HG02885 (cell line): ENCODE measurements around the gene SEMA7A.

Experiments
- ATAC-seq: cut with Tn5 transposase; IDR thresholded peaks from one replicate; pipeline ENCODE4 v1.9.1; 2021; ENCODE audit warnings: mild to moderate bottlenecking; ENCODE audit not compliant: unreplicated experiment, poor library complexity

SEMA7A gene

DNA sequence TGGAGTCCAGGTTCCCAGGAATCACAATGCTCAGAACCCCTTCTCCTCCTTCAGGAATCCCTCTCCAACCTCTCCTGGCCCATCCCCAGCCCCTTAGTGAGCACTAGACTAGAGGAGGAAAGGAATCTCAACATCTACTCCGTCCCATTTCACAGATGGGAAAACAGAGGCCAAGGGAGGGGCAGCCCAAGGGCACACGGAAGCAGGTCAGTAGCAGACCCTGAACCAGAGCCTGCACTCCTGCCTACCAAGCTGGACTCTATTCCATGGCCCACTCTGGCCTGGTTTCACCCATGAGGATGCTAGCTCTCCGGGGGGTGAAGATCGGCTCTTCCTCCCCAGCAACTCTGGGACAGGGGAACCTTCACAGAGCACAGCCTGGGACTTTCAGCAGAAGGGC lies 14.3 kb downstream of the SEMA7A start:
- ATAC-seq = no peak

DNA sequence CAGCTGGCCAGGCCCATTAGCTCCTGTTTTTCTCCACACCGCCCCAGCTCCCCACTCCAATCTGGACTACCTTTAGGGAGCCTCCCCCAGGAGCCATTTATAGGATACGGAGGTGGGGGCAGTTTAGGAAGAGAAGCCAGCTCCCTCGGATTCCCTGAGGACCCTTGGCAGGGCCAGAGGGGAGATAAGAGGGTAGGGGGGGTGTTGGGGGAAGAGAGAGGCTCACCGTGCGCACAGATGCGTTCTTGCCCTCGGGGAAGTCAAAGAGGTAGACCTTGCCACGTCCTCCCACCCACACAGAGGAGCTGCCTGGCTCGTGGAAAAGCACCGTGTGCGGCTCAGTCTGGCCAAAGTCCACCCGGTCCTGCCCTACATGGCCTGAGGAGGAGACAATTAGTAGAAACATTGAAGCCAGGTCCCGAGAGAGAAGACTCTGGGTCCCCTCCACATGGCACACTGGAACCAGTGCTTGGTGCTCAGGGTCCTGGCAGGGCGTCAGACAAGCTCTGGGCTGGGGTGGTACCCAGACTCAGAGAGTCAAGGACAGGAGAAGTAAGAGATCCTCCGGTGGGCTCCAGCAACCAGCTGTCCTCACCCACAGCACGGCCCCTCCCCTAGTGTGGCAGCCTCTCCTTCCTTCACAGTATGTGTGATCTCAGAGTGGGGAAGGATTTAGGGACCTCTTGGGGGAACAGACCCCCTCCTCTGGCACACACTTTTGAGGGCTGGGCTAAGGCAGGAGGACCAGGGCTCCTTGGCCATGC lies 15.0 kb downstream of the SEMA7A start:
- no peak for ATAC-seq

DNA sequence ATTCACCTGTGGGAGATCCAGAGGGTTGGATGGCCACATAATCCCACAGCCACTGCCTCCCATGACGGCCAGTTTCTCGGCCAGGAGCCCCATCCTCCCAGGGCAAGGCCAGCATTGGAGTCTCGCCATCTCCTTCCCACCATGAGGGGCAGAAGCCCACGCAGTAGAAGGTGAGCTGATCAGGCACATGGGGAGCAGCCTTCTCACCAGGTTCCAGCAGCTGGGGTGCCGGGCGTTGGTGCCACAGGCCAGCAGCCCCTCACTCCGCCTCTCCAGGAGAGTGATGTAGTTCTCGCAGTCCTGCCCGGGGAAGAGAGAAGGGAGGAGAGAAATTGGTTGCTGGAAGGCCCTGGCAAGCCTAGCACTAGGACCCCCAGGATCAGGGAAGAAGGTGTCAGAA lies 16.1 kb downstream of the SEMA7A start:
- ATAC-seq = no peak

DNA sequence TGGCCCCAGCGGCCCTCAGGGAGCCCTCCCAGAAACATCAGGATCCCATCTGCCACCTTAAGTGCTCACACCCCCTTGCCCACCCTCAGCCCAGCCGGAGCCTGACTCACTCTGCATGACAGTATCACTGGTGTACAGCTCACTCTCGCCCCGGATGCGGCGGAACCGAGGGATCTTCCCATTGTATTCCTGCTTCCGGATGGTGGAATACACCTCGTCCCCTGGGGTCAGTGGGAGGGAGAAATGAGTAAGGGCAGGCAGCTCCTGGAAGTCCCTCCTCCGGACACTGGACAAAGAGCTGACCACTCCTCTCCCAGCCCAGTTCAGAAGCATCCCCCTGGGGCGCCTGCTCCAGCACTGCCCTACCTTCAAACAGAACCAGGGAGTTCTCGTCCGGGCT lies 16.5 kb downstream of the SEMA7A start:
- ATAC-seq = no peak

DNA sequence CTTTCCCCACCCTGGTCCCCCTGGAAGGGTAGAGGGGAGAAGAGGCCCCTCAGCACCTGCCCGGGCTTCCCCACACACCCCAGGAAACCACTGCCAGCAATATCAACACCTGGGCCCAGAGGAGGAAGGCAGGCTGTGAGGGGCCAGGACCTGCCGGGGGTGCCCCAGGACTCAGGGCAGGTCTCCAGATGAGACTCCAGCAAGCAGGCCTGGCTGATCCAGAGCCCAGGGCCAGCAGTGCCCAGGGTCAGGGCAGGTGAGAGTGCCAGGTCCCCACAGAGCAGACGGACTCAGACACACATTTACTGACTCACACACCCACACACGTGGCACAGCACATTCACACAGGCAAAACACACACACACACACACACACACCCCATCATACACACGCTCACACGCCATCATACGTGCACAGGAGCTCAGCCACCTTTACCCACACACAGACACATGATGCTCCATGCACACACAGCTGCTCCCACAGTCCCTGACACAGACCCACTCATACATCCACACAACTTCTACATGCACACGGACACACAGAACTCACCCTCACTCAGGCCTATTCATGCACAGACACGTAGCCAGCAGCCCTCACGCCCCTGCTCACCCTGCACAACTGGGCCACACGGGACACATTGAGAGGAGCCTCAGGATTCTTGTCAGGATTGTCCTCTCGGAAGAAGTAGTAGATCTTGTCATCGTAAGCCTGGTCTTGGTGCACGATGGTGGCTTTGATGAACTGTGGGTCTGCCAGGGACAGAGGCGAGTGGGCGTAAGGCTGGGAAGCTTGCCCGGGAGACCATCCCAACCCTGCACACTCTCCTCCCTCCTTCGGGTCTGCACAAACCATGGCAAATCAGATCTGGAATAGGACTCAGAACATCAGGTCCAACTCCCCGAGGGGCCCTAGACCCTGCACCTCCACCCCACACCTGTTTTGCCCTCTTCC lies 17.5 kb downstream of the SEMA7A start:
- ATAC-seq = no peak

DNA sequence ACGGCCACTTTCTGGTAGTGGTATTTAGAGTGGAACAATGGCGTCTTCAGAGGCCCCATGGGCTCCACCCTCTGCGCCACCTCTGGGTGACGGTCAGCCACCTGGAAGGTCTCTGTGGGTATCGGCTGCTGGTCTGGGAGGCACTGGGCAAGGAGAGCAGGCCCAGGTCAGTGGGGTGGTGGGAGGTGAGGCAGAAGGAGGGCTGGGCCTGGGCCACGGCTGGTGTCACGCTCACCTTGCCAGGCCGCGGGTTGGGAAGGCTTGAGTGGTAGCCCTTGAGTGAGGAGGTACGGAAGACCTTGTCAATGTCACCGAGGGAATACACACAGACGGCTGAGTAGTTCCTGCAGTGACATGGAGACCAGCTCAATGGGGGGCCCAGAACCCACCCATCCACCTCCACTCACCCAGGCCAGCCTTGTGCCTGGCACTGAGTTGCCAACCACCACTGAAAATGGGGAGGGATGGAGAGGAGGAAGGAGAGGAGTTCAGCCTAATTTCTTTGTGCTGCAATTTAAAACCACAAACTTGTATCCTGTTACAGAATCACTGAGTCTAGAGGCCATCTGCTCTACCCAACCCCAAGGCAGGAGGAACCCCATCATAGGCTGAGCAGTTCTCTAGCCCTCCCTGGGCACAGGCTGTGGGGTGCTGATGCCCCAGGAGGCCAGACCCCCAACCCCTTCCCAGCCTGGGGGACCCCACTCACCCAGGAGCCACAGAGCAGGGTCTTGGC lies 19.0 kb downstream of the SEMA7A start:
- ATAC-seq = no peak

DNA sequence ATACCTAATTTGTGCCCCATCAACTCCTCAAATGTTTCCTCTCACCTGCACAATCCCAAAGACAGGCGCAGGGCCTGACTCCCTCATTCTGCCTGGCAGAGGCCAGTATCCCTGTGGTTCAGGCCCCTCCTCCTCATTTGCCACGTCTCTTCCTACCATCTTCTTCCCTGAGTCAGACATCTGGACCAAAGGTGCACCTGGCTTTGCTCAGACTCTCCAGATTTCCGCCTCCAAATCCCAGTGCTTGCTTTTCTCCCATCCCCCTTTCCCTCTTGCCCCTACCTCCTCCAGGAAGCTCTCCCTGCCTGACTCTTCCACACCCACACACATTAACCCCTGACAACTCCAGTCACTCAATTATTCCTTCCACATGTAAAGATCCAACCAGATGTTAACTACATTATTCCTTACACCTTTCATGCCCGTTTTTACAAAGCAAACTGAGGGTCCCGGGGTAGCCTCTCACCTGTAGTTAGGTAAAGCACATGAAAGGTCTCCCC lies 19.6 kb downstream of the SEMA7A start:
- ATAC-seq = no peak

DNA sequence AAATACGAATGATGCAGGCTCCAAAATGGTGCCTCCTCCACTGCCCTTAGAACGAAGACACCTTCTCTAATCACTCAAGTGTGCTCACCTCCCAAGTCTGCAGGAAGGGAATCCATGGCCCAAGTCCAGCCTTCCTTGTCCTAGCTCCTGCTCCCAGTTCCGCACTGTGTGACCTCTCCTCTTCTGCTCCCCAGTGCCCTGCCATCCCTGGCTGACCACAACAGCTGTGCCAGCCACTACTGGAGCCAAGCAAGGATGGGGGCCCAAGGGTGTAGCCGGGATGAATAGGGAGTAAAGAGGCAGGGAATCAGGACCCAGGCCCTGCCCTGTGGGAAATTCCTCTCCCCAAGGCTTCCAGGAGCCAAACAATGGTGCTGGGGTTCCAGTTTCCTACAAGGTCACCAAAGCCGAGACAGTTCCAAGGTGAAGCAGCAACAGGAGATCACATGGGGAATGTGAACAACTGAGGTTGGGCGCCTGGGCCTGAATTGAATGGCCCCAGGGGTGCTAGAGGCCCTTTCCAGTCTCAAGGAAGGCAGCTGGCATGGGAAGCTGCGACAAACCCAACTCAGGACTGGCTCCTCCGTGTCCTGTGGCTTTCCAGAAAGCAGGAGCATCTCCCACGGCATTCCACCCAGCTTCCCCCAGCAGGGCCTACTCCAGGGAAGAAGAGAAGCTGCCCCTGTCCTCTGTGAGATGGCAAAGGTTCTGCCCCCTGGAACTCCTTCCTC lies 20.2 kb downstream of the SEMA7A start:
- no peak for ATAC-seq

DNA sequence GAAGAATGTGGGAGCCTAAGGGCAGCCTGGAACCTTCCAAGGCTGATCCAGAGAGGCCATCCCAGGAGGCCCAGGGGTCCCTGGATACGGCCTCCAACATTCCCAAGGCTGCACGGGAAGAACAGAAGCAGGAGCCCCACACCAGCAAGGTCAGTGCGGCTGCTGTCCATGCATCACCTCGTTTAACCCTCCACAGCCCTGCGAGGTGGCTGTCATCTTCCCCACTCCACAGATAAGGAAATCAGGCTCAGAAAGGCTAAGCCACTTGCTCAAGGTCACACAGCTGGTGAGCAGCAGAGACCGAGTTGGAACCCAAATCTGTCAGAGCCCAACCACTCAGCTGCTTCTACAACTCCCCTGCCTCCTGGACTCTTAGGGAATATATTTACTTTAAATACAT lies 21.6 kb downstream of the SEMA7A start:
- ATAC-seq = no peak

DNA sequence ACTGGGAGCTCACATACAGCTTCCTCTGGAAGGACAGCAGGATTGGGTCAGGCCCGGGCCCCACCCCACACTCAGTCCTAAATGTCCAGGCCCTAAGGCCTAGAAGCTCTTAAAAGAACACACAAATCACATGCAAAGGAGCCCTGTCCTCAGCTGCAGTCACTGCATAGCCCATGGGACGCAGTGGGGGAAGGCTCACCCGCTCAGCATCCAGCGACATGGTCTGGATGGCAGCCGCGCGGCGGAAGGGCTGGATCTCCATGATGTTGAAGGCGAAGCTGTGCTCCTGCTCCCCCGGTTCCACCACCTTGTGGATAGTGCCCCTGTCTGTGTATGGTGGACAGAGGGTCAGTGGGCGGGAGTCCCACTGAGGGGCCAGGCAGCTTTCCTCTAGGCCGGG lies 22.1 kb downstream of the SEMA7A start:
- no peak for ATAC-seq

DNA sequence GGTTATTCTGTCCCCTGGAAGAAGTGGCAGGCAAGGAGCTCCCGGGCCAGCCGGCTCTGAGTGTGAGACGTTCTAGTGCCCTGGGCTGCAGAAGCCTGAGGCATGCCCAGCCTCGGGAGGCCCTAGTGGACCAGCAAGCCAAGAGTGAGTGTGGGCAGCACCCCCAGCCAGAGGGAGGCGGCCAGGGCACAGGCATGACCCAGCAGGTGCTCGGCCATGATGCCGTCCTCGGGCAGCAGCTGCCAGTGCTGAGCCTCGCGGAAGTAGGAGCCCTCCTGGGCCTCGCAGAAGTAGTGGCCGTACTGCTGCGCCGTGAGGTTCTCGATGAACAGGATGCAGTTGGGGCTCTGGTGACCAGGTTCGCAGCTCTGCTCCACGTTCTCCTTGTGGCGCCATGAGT lies 23.3 kb downstream of the SEMA7A start:
- ATAC-seq = no peak

DNA sequence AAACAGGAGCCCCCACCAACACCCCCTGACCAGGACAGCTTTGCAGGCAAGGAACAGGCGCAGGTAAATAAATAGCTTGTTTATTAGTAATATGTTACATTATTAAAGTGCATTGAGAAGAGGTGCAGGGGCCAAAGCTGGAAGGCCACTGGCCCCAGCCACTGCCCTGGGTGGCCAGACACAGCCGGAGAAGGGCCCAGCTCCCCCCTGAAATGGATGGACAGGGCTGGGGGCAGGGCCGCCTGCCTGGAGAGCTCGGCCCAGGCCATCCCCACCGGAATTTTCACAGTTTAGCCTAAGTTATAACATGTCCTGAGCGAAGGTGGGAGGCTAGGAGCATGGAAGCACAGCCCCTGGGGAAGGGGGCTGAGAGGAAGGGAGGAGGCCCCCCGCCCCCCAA lies 24.5 kb downstream of the SEMA7A start:
- no peak for ATAC-seq

DNA sequence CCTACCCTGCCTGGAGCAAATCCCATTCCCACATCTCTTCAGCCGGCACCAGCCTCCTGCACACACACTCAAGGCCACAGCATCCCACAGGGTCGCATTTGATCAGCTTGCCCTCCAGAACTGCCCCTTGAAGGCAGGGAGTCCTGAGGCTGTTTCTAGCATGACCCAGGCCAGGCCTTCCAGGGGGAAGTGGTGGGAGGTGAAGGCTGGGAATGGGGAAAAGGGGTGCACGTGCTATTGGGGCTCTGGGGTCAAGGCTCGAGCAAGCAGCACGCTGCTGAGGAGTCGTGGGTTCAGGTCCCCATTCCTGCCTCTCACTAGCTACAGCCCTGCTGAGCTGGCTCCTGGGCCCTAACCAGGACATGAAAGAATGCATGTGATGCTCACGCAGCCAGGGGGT lies 24.9 kb downstream of the SEMA7A start:
- no peak for ATAC-seq

DNA sequence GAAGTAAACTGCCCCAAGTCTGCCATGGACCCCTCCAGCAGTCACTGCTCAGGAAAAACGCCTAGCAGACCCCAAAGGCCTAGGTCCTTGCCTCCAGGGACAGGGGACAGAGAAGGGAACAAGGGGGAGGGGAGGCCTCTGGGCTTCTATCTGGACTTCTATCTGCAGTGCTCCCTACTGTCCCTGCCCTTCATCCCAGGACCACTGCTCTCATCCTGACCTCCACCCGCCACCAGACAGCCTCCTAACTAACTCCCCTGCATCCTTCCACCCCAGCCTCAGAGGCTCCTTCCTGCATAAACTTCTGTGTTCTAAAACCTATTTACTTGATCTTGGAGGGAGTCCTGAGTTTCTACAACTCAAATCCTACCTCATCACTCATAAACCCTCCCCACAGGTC lies 25.4 kb downstream of the SEMA7A start:
- ATAC-seq = no peak

DNA sequence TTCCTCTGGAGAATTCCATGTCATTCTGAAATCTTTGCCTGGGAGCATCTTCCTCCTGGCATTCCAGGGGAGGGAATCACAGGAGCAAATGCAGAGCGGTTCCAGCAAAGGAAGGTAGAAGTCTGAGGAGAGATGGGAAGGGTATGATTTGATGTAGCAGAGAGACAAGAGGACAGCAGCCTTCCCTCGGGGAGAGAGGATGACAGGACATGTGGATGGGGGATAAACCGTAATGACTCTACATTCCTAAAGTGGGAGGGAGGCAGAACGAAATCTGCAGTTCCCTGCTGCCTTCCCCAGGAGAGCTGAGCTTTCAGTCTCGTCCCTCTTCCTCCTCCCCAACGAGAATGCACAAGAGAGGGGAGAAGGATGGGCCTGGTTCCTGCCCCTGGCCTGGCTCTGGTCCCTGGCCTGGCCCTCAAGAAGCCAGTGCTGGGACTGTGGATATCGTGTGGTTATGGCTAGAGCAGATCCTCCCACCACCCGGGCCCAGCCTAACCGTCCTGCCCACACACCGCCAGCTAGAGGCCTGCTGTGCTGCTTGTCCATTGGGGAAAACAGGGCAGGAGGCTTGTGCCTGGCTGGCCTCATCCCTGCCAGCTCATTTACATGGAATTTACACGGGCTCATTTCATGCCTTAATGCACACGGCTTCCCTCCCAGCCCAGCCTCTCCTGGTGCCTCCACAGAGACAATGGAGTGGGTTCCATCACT lies 26.6 kb downstream of the SEMA7A start:
- no peak for ATAC-seq

DNA sequence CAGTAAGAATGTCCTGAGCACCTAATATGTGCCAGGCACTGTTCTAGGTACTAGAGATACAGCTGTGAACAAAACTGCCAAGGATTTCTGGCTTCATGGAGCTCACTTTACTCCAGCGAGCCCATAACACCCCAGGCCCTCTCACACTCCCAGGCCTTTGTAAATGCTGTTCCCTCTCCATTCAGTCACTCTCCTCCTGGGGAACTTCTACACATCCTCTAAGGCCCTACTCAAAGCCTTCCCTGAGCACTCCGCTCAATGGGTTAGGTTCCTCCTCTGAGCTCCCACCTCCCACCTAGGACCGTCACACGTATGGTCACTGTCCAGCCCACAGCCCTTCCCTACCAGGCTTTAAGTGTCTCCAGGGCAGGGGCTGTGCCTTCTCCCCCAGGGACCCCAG lies 27.2 kb downstream of the SEMA7A start:
- no peak for ATAC-seq

DNA sequence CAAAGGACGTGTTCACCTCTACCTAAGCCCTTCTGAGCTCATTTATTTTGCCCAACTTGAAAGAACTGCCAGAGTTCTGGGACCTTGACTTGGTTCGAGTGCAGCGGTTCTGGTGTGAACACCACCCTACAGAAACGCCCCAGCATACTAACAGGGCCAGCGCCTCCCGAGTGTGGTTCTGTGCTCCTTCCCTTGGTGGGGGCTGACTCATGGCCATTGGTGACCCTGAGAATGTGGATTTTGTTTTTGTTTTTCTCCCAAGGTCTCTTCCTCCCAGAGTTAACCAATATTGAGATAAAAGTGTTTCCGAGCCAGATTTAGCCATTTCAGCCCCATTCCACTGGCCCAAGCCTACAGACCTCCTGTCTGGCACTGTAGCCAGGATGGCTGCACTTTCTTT lies 27.9 kb downstream of the SEMA7A start:
- ATAC-seq = no peak

DNA sequence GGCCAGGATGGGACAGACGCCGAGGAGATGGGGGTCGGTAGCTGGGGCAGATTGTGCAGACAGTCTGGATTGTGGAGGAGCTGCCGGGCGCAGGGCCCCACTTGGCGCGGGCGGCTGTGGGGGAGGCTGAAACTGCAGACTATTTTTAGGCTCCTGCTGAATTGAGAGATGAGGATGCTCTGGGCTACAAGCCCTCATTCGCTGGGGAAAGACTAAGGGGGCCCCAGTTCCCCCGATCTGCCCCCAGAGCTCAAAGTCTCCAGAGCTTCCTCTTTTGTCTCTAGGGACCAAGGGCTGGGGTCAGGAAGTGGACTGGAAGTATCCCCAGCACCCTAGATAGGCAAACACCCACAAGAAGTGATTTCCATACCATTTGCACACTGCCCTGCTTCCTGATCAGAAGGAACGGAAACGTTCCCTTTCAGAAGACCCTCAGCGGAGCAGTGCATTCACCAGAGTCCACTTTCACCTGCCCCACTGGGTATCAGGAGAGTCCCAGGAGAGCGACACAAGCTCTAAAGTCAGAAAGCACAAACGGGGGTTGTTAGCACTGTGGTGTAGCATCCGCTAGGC lies 29.7 kb downstream of the SEMA7A start:
- peak; percentile 26 for ATAC-seq

DNA sequence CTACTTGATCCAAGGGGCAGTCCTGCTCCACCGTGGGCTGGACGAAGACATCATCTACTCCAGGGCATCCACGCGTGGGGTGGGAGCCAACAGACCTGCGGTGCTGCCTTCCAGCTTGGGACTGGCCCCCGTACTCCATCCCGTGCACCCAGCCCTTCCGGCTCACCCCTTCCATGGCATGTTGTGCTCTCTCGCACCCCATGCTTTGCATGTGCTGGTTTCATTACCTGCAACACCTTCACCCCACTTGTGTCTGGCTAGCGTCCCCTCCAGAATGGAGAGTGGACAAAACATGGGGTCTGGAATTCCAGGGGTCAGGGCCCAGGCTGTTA lies 30.2 kb downstream of the SEMA7A start:
- no peak for ATAC-seq
